ENCODE measurements around the gene STK24.
A peak's percentile ranks its signal among the peaks of the same experiment; 100 is the strongest.

Gene STK24

GRCh38 chr13:98449273-98449672, 127.6 kb downstream of the STK24 start:
- no peak for DNase-seq

- no peak for DNase-seq
Measured at GRCh38 chr13:98448642-98448928, 128.3 kb downstream of the STK24 start.

- peak in 1 of 4 experiments; percentile 33 for DNase-seq
Measured at GRCh38 chr13:98447881-98448641, 128.8 kb downstream of the STK24 start.

- DNase-seq, result no peak
Measured at GRCh38 chr13:98447130-98447529, 129.8 kb downstream of the STK24 start.

GRCh38 chr13:98446234-98446621, 130.7 kb downstream of the STK24 start:
- DNase-seq, result no peak

GRCh38 chr13:98445340-98446233, 131.3 kb downstream of the STK24 start:
- DNase-seq, result peak; percentile 70 to 83 (median 77)

GRCh38 chr13:98444381-98444780, 132.5 kb downstream of the STK24 start:
- DNase-seq, result no peak

GRCh38 chr13:98443800-98444325, 133.0 kb downstream of the STK24 start:
- DNase-seq, result peak in 1 of 4 experiments; percentile 12

GRCh38 chr13:98443329-98443728, 133.6 kb downstream of the STK24 start:
- DNase-seq, result peak; percentile 55 to 76 (median 66)

- DNase-seq, result no peak
Measured at GRCh38 chr13:98442391-98443230, 134.3 kb downstream of the STK24 start.

GRCh38 chr13:98441056-98441676, 135.7 kb downstream of the STK24 start:
- no peak for DNase-seq

- no peak for DNase-seq
Measured at GRCh38 chr13:98440390-98441055, 136.4 kb downstream of the STK24 start.

- DNase-seq, result no peak
Measured at GRCh38 chr13:98439896-98440295, 137.0 kb downstream of the STK24 start.

GRCh38 chr13:98439126-98439828, 137.6 kb downstream of the STK24 start:
- DNase-seq, result no peak

GRCh38 chr13:98438246-98439125, 138.4 kb downstream of the STK24 start:
- DNase-seq, result no peak

GRCh38 chr13:98436233-98436910, 140.5 kb downstream of the STK24 start:
- no peak for DNase-seq

- no peak for DNase-seq
Measured at GRCh38 chr13:98435376-98435775, 141.5 kb downstream of the STK24 start.

- no peak for DNase-seq
Measured at GRCh38 chr13:98434060-98434459, 142.8 kb downstream of the STK24 start.

- DNase-seq, result no peak
Measured at GRCh38 chr13:98433654-98434053, 143.3 kb downstream of the STK24 start.

Data from suppressor macrophage (primary cell).